GM23338 (cell line): ENCODE data around the gene GNB5. TPM values are rescaled to one million over a fixed set of nuclear protein-coding genes. Genes with fewer than 3 reads are reported as not detected.

Experiments
- ATAC-seq: fragments of 200-7000 bp; cut with Tn5 transposase; 3 replicates; pipeline ENCODE4 v1.9.1; 2020
- DNase-seq: peaks from one replicate; pipeline ENCODE4 v3.0.0-alpha.2; 2015; ENCODE audit warnings: low spot score
- H2AFZ ChIP-seq: fragments of 200-600 bp; sonication (generic); 2 replicates; pipeline ENCODE4 v1.8.0; 2016; ENCODE audit warnings: antibody characterized with exemption, mild to moderate bottlenecking, moderate library complexity
- H3F3A ChIP-seq: fragments of 200-600 bp; sonication (generic); replicated peaks from 2 replicates; pipeline ENCODE4 v1.8.0; 2017; ENCODE audit warnings: antibody characterized with exemption, mixed run types, low read depth
- H3K27ac ChIP-seq: fragments of 200-600 bp; sonication (generic); 2 replicates; pipeline ENCODE4 v1.6.1; 2016; ENCODE audit warnings: low read depth
- H3K27me3 ChIP-seq: fragments of 200-600 bp; sonication (generic); 2 replicates; pipeline ENCODE4 v1.8.0; 2016; ENCODE audit warnings: mild to moderate bottlenecking, mixed run types, moderate library complexity; ENCODE audit not compliant: insufficient read depth
- H3K36me3 ChIP-seq: fragments of 200-600 bp; sonication (generic); 2 replicates; pipeline ENCODE4 v1.8.0; 2016; ENCODE audit warnings: mild to moderate bottlenecking; ENCODE audit not compliant: insufficient read depth
- H3K4me1 ChIP-seq: fragments of 200-600 bp; sonication (generic); 2 replicates; pipeline ENCODE4 v1.8.0; 2016; ENCODE audit warnings: mild to moderate bottlenecking, moderate library complexity; ENCODE audit not compliant: insufficient read depth
- H3K4me2 ChIP-seq: fragments of 200-600 bp; sonication (generic); 2 replicates; pipeline ENCODE4 v1.7.1; 2017; ENCODE audit warnings: mixed run types
- H3K4me3 ChIP-seq: fragments of 200-600 bp; sonication (generic); 2 replicates; pipeline ENCODE4 v1.6.1; 2016; ENCODE audit warnings: mixed run types
- H3K79me2 ChIP-seq: fragments of 200-600 bp; sonication (generic); replicated peaks from 2 replicates; pipeline ENCODE4 v1.8.0; 2017; ENCODE audit warnings: mild to moderate bottlenecking; ENCODE audit not compliant: insufficient read depth
- H3K9me2 ChIP-seq: fragments of 200-600 bp; sonication (generic); 2 replicates; pipeline ENCODE4 v1.8.0; 2017; ENCODE audit not compliant: insufficient read depth
- H4K20me1 ChIP-seq: fragments of 200-600 bp; sonication (generic); replicated peaks from 2 replicates; pipeline ENCODE4 v1.8.0; 2017; ENCODE audit warnings: mild to moderate bottlenecking; ENCODE audit not compliant: insufficient read depth
- H3K27ac Mint-ChIP-seq: 2 replicates; pipeline ENCODE4 v1.8.0; 2020; ENCODE audit warnings: inconsistent platforms, mild to moderate bottlenecking, moderate library complexity, mixed read lengths
- H3K27me3 Mint-ChIP-seq: 3 replicates; pipeline ENCODE4 v1.8.0; 2022; ENCODE audit warnings: low read depth, mild to moderate bottlenecking, moderate library complexity, mixed read lengths, inconsistent platforms; ENCODE audit not compliant: insufficient read depth, poor library complexity
- H3K36me3 Mint-ChIP-seq: 3 replicates; pipeline ENCODE4 v1.8.0; 2021; ENCODE audit warnings: low read depth, mild to moderate bottlenecking, inconsistent platforms, moderate library complexity, mixed read lengths
- H3K4me1 Mint-ChIP-seq: 3 replicates; pipeline ENCODE4 v1.8.0; 2020; ENCODE audit warnings: mild to moderate bottlenecking, inconsistent platforms, mixed read lengths
- H3K4me3 Mint-ChIP-seq: 3 replicates; pipeline ENCODE4 v1.8.0; 2021; ENCODE audit warnings: moderate library complexity, mild to moderate bottlenecking, inconsistent platforms, mixed read lengths
- H3K9me3 Mint-ChIP-seq: 3 replicates; pipeline ENCODE4 v1.8.0; 2020; ENCODE audit warnings: moderate library complexity, mild to moderate bottlenecking, inconsistent platforms, mixed read lengths
- CREB1 ChIP-seq: fragments of 250-450 bp; sonication (Bioruptor Pico); IDR thresholded peaks from 2 replicates; pipeline ENCODE4 v1.5.0; 2020; ENCODE audit warnings: low read depth, mild to moderate bottlenecking, moderate library complexity
- CTCF ChIP-seq, 2 experiments: fragments of 200-600 bp in 1 of 2; sonication (generic) in 1 of 2; conservative IDR thresholded peaks; 2 replicates each; pipeline versions ENCODE4 v1.5.1 to v1.6.1; 2016 to 2017; ENCODE audit warnings: antibody characterized with exemption in 2 of 2, low read depth in 2 of 2, mild to moderate bottlenecking in 2 of 2, moderate library complexity in 1 of 2
- ETS1 ChIP-seq: IDR thresholded peaks from 2 replicates; pipeline ENCODE4 v1.6.1; 2016; ENCODE audit warnings: antibody characterized with exemption
- EZH2 ChIP-seq: fragments of 200-600 bp; sonication (generic); IDR thresholded peaks from one replicate; pipeline ENCODE4 v1.8.0; 2017; ENCODE audit warnings: antibody characterized with exemption, mild to moderate bottlenecking, low read depth; ENCODE audit not compliant: unreplicated experiment
- EZH2phosphoT487 ChIP-seq: fragments of 200-600 bp; sonication (generic); IDR thresholded peaks from one replicate; pipeline ENCODE4 v1.8.1; 2018; ENCODE audit warnings: antibody characterized with exemption; ENCODE audit not compliant: unreplicated experiment
- JUNB ChIP-seq: IDR thresholded peaks from one replicate; pipeline ENCODE4 v1.6.1; 2016; ENCODE audit warnings: antibody characterized with exemption; ENCODE audit not compliant: unreplicated experiment
- NANOG ChIP-seq: IDR thresholded peaks from 2 replicates; pipeline ENCODE4 v1.6.1; 2016; ENCODE audit warnings: antibody characterized with exemption, borderline replicate concordance
- POLR2AphosphoS5 ChIP-seq: IDR thresholded peaks from 2 replicates; pipeline ENCODE4 v1.6.1; 2016; ENCODE audit warnings: antibody characterized with exemption, low read depth
- REST ChIP-seq: IDR thresholded peaks from one replicate; pipeline ENCODE4 v1.6.1; 2018; ENCODE audit warnings: antibody characterized with exemption; ENCODE audit not compliant: unreplicated experiment
- STAT1 ChIP-seq: IDR thresholded peaks from one replicate; pipeline ENCODE4 v1.6.1; 2016; ENCODE audit warnings: antibody characterized with exemption; ENCODE audit not compliant: unreplicated experiment
- ZNF114 ChIP-seq: fragments of 250-450 bp; sonication (Bioruptor Pico); IDR thresholded peaks from 2 replicates; pipeline ENCODE4 v1.5.0; 2020; ENCODE audit warnings: mild to moderate bottlenecking, moderate library complexity
- ZNF331 ChIP-seq: fragments of 250-450 bp; sonication (Bioruptor Pico); IDR thresholded peaks from 2 replicates; pipeline ENCODE4 v1.5.0; 2020; ENCODE audit warnings: low read depth, mild to moderate bottlenecking, moderate library complexity
- polyA plus RNA-seq: library from polyadenylated mRNA; unstranded; fragments of >200 nt; fragmentation: Nextera tagmentation; extraction: Ambion mirVana; gene quantifications from 2 replicates; pipeline ENCODE4 v1.2.1, GENCODE V29; 2016
- total RNA-seq: library from RNA; depleted of rRNA; stranded (reverse); fragments of >200 nt; shearing (Covaris generic); gene quantifications from 2 replicates; pipeline ENCODE4 v1.2.3, GENCODE V29; 2014
- TF ChIP-seq, protein P1 (sequence below): fragments of 250-450 bp; sonication (Bioruptor Pico); IDR thresholded peaks from 2 replicates; pipeline ENCODE4 v1.5.0; 2020; ENCODE audit warnings: mild to moderate bottlenecking, moderate library complexity

GNB5 gene
- total and polyA plus RNA-seq, 2 experiments from 2014 or later, result 23.0 to 40.8 TPM

DNA sequence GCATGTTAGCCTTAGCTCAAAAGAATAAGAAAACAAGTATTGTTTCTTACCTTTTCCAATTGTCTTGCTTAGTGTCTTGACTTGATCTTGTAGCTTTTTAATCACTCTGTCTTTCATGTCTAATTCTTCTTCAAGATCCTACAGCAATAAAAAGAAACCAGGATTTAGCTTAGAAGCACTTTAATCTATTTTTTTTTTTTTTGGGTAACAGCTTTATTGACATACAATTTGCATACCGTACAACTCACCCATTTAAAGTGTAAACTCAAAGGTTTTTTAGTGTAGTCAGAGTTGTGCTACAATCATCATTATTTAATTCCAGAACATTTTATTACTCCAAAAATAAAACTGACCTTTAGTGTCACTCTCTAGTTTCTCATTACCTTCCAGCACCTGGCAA is 23.4 kb upstream of the GNB5 start:
- Mint-ChIP-seq H3K27ac (no peak overlapping the region), H3K9me3 (no peaks in the 10 kb centered on the region; the same call in 2 of the 3 replicates), H3K4me3 (no peak overlapping the region), H3K27me3 (peaks cover 2% of the 10 kb centered on the region), H3K36me3 (peaks cover 47% of the 10 kb centered on the region), H3K4me1 (no peaks in the 10 kb centered on the region)
- no peaks in the 10 kb centered on the region for H3K9me2 ChIP-seq
- H3K4me1 ChIP-seq, result no peaks in the 10 kb centered on the region
- H3K36me3 ChIP-seq, result no peaks in the 10 kb centered on the region; the same call in 1 of the 2 replicates
- H3F3A ChIP-seq, result peaks cover 3% of the 10 kb centered on the region; the same call in 1 of the 2 replicates
- H3K4me3 ChIP-seq, result no peak overlapping the region
- peaks cover 5% of the 10 kb centered on the region; the same call in 1 of the 2 replicates for H4K20me1 ChIP-seq
- no peak overlapping the region for H2AFZ ChIP-seq
- no peaks in the 10 kb centered on the region for H3K27me3 ChIP-seq
- no peaks in the 10 kb centered on the region for H3K79me2 ChIP-seq
- ATAC-seq (no peak), DNase-seq (no peak)
- no peak for TF ChIP-seq EZH2phosphoT487
- no peak for TF ChIP-seq ZNF331 (CRISPR knock-in tag)
- no peak for TF ChIP-seq CTCF (conservative IDR thresholded peaks at IDR 0.05; ENCODE audit: low read depth in 2 of 2)
- no peak for TF ChIP-seq ETS1
- TF ChIP-seq, protein P1, sequence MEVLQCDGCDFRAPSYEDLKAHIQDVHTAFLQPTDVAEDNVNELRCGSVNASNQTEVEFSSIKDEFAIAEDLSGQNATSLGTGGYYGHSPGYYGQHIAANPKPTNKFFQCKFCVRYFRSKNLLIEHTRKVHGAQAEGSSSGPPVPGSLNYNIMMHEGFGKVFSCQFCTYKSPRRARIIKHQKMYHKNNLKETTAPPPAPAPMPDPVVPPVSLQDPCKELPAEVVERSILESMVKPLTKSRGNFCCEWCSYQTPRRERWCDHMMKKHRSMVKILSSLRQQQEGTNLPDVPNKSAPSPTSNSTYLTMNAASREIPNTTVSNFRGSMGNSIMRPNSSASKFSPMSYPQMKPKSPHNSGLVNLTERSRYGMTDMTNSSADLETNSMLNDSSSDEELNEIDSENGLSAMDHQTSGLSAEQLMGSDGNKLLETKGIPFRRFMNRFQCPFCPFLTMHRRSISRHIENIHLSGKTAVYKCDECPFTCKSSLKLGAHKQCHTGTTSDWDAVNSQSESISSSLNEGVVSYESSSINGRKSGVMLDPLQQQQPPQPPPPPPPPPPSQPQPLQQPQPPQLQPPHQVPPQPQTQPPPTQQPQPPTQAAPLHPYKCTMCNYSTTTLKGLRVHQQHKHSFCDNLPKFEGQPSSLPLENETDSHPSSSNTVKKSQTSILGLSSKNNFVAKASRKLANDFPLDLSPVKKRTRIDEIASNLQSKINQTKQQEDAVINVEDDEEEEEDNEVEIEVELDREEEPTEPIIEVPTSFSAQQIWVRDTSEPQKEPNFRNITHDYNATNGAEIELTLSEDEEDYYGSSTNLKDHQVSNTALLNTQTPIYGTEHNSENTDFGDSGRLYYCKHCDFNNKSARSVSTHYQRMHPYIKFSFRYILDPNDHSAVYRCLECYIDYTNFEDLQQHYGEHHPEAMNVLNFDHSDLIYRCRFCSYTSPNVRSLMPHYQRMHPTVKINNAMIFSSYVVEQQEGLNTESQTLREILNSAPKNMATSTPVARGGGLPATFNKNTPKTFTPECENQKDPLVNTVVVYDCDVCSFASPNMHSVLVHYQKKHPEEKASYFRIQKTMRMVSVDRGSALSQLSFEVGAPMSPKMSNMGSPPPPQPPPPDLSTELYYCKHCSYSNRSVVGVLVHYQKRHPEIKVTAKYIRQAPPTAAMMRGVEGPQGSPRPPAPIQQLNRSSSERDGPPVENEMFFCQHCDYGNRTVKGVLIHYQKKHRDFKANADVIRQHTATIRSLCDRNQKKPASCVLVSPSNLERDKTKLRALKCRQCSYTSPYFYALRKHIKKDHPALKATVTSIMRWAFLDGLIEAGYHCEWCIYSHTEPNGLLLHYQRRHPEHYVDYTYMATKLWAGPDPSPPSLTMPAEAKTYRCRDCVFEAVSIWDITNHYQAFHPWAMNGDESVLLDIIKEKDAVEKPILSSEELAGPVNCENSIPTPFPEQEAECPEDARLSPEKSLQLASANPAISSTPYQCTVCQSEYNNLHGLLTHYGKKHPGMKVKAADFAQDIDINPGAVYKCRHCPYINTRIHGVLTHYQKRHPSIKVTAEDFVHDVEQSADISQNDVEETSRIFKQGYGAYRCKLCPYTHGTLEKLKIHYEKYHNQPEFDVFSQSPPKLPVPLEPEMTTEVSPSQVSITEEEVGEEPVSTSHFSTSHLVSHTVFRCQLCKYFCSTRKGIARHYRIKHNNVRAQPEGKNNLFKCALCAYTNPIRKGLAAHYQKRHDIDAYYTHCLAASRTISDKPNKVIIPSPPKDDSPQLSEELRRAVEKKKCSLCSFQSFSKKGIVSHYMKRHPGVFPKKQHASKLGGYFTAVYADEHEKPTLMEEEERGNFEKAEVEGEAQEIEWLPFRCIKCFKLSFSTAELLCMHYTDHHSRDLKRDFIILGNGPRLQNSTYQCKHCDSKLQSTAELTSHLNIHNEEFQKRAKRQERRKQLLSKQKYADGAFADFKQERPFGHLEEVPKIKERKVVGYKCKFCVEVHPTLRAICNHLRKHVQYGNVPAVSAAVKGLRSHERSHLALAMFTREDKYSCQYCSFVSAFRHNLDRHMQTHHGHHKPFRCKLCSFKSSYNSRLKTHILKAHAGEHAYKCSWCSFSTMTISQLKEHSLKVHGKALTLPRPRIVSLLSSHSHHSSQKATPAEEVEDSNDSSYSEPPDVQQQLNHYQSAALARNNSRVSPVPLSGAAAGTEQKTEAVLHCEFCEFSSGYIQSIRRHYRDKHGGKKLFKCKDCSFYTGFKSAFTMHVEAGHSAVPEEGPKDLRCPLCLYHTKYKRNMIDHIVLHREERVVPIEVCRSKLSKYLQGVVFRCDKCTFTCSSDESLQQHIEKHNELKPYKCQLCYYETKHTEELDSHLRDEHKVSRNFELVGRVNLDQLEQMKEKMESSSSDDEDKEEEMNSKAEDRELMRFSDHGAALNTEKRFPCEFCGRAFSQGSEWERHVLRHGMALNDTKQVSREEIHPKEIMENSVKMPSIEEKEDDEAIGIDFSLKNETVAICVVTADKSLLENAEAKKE (CRISPR knock-in tag), result no peak
- TF ChIP-seq CREB1 (CRISPR knock-in tag), result no peak
- no peak for TF ChIP-seq STAT1
- TF ChIP-seq POLR2AphosphoS5, result no peak
- no peak for TF ChIP-seq REST
- no peak for TF ChIP-seq JUNB
- no peak for TF ChIP-seq NANOG
- TF ChIP-seq ZNF114 (CRISPR knock-in tag), result no peak
- TF ChIP-seq EZH2, result no peak
- H3K4me2 ChIP-seq, result no peak overlapping the region
- no peak overlapping the region for H3K27ac ChIP-seq
